MCF 10A (cell line): ENCODE results near the gene MOGAT3. TPM values are rescaled to one million over a fixed set of nuclear protein-coding genes. Genes with fewer than 3 reads are reported as not detected.

Experiments used
- BruUV-seq: library from RNA; stranded (reverse); fragments of 400-500 nt; replicated peaks from 2 replicates; lab custom pipeline; 2021; lab: Mats Ljungman, UMichigan
- CTCF ChIA-PET: fragments of 300-600 bp; sonication (Branson Sonifier 250); formaldehyde crosslinking; extraction: SDS; loops from one replicate; lab custom pipeline; 2021; ENCODE audit warnings: antibody characterized with exemption, inconsistent platforms; lab: Yijun Ruan, JAX
- POLR2A ChIA-PET: fragments of 300-600, 350-650 bp; sonication (Branson Sonifier 250); formaldehyde crosslinking; extraction: SDS; loops from one replicate; lab custom pipeline; 2020; ENCODE audit warnings: antibody characterized with exemption, inconsistent platforms; lab: Yijun Ruan, JAX
- DNase-seq: peaks from one replicate; pipeline ENCODE4 v3.0.0-alpha.2; 2018; ENCODE audit not compliant: unreplicated experiment
- H3K27ac Mint-ChIP-seq: one replicate; pipeline ENCODE4 v1.8.0; 2022; ENCODE audit warnings: mild to moderate bottlenecking, low read depth, mixed read lengths; ENCODE audit not compliant: unreplicated experiment
- H3K27me3 Mint-ChIP-seq: one replicate; pipeline ENCODE4 v1.8.0; 2022; ENCODE audit warnings: mixed read lengths; ENCODE audit not compliant: insufficient read depth, unreplicated experiment
- H3K36me3 Mint-ChIP-seq: one replicate; pipeline ENCODE4 v1.8.0; 2022; ENCODE audit warnings: mild to moderate bottlenecking, moderate library complexity, mixed read lengths; ENCODE audit not compliant: insufficient read depth, unreplicated experiment
- H3K4me1 Mint-ChIP-seq: one replicate; pipeline ENCODE4 v1.8.0; 2022; ENCODE audit warnings: mixed read lengths; ENCODE audit not compliant: insufficient read depth, unreplicated experiment
- H3K4me3 Mint-ChIP-seq: one replicate; pipeline ENCODE4 v1.8.0; 2022; ENCODE audit warnings: mild to moderate bottlenecking, moderate library complexity, mixed read lengths; ENCODE audit not compliant: unreplicated experiment
- H3K9me3 Mint-ChIP-seq: one replicate; pipeline ENCODE4 v1.8.0; 2022; ENCODE audit warnings: mixed read lengths; ENCODE audit not compliant: unreplicated experiment
- CTCF ChIP-seq: fragments of 200-600 bp; IDR thresholded peaks from one replicate; pipeline ENCODE4 v1.8.0; 2022; ENCODE audit warnings: antibody characterized with exemption, mild to moderate bottlenecking; ENCODE audit not compliant: unreplicated experiment
- intact Hi-C: fragments of 100-400 bp; cut with micrococcal nuclease; formaldehyde crosslinking; loops from 2 replicates; pipeline ENCODE4 v1.14.1; 2022
- total RNA-seq: library from RNA; stranded (reverse); gene quantifications from 2 replicates; pipeline ENCODE4 v1.2.3, GENCODE V29; 2022

Gene MOGAT3
- total RNA-seq, 1 experiment from 2014 or later, result not detected

GRCh38 chr7:101163279-101164070 is 37.4 kb downstream of the MOGAT3 start:
- H3K27ac Mint-ChIP-seq, result peak overlapping the region; percentile 67
- TF ChIP-seq CTCF, result no peak
- POLR2A ChIA-PET, result interaction anchor here (1.2 to 2.6 kb wide), 5 partner anchors 8 to 78 kb away, joined by 3 to 28 read pairs (median 3); partner anchors contain the start of genes AP1S1 and TRIM56
- peak; percentile 66 for DNase-seq
- BruUV-seq, result no TSS peak
- peaks cover 40% of the 10 kb centered on the region for H3K4me1 Mint-ChIP-seq
- H3K4me3 Mint-ChIP-seq, result peak overlapping the region; percentile 74
- H3K27me3 Mint-ChIP-seq, result peaks cover 34% of the 10 kb centered on the region
- no peaks in the 10 kb centered on the region for H3K9me3 Mint-ChIP-seq
- intact Hi-C loops, result no loop called here
- CTCF ChIA-PET, result interaction anchor here (1.1 kb wide), 1 partner anchor 19 kb away, joined by 7 read pairs; no protein-coding TSS in a partner anchor
- peaks cover 21% of the 10 kb centered on the region for H3K36me3 Mint-ChIP-seq

DNA sequence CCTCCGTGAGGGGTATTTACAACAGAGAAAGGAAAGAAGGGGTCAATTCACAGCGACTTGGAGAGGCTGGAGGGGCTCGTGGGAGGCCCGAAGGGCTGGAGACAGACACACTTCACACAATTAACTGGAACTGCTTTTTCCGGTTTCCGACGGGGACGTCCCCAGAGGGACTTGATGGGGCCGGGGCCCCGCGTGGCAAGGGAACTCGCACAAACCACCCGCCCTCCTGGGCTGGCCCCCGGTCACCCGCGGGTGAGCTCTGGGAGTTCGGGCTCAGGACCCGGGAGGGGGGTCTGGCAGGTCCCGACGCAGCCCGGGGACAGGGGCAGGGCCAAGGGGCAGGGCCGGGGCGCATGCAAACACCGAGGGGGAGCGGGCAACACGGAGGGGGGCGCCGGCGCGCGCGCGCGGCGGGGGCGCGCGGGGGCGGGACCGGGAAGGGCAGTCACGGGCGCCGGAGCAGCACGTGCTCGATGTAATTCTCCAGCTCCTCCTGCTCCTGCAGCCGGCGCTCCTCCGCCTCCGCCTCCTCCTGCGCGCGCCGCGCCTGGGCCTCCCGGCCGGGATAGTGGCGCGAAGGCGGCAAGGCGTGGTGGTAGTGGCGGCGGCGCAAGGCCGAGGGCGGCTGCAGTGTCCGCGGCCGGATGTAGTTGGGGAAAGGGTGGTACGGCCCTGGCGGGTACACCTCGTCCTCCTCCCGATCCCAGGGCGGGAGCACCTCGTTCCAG is 38.1 kb downstream of the MOGAT3 start:
- TF ChIP-seq CTCF, result no peak
- peak; percentile 74 for DNase-seq
- CTCF ChIA-PET, result no interaction called here
- BruUV-seq, result no TSS peak
- intact Hi-C loops, result no loop called here
- peak overlapping the region; percentile 74 for H3K4me3 Mint-ChIP-seq
- H3K36me3 Mint-ChIP-seq, result peaks cover 29% of the 10 kb centered on the region
- no peaks in the 10 kb centered on the region for H3K9me3 Mint-ChIP-seq
- peaks cover 26% of the 10 kb centered on the region for H3K27me3 Mint-ChIP-seq
- POLR2A ChIA-PET, result interaction anchor here (0.6 to 1.4 kb wide), 3 partner anchors 9 to 34 kb away, joined by 3 read pairs; no protein-coding TSS in a partner anchor
- H3K27ac Mint-ChIP-seq, result peak overlapping the region; percentile 67
- H3K4me1 Mint-ChIP-seq, result peaks cover 33% of the 10 kb centered on the region

DNA sequence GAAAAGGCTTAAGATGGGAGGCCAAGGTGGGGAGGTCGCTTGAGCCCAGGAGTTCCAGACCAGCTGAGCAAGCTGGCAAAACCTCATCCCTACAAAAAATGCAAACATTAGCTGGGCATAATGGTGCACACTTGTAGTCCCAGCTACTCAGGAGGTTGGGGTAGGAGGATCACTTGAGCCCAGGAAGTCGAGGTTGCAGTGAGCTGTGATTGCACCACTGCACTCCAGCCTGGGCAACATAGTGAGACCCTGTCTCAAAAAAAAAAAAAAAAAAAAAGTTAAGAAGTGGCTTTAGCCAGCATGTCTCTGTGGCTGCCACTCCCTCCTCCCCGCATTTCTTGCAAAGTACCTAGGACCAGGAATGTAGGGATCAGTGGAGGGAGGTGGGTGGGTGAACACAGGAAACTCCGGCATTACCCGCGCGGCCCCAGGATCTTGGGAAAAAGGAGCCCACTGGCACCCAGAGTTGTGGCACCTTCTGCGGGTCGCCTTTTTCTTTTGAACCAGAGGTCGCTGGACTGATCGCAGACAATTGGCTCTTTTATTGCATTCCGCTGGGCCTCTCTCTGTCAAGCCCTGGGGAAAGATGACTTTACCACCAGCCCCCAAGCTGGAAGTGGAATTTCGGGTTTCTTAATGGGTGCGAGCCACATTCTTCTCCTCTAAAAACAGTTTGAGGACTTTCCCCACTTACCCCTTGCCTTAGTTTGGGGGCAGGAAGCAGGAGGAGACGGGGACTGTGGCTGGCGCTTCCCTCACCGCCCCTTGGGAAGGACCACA is 39.0 kb downstream of the MOGAT3 start:
- no peak for TF ChIP-seq CTCF
- Mint-ChIP-seq H3K4me1 (peaks cover 27% of the 10 kb centered on the region), H3K27ac (no peak overlapping the region), H3K27me3 (peaks cover 18% of the 10 kb centered on the region), H3K36me3 (peaks cover 37% of the 10 kb centered on the region), H3K9me3 (no peaks in the 10 kb centered on the region), H3K4me3 (peak overlapping the region; percentile 74)
- DNase-seq, result no peak
- no TSS peak for BruUV-seq
- POLR2A ChIA-PET, result interaction anchor here (0.6 to 0.8 kb wide), 2 partner anchors 20 to 34 kb away, joined by 3 to 4 read pairs; no protein-coding TSS in a partner anchor
- intact Hi-C loops, result no loop called here
- CTCF ChIA-PET, result interaction anchor here (0.7 to 1.4 kb wide), 5 partner anchors 10 to 41 kb away, joined by 3 to 5 read pairs (median 3); no protein-coding TSS in a partner anchor
